ENCODE results near the gene CIROP. TPM values are rescaled to one million over a fixed set of nuclear protein-coding genes. Genes with fewer than 3 reads are reported as not detected.

CIROP gene
- total and polyA plus RNA-seq, 2 donors (not counting 1 experiment from before 2014, with no cell fraction given), result 0.09 to 0.17 TPM

GRCh38 chr14:23143911-23144310 is 39.1 kb upstream of the CIROP start:
- DNase-seq (ENCODE audit: low read depth in 2 of 2), result peak in 1 of 2 donors; percentile 14
- no peak overlapping the region for H3K27ac ChIP-seq (ENCODE audit: insufficient read depth, low read length)
- no peaks in the 10 kb centered on the region for H4K20me1 ChIP-seq (ENCODE audit: control insufficient read depth, extremely low read depth, insufficient read depth, low read length)
- H3K9ac ChIP-seq (ENCODE audit: insufficient read depth, low read length), result no peak overlapping the region
- H2AFZ ChIP-seq (ENCODE audit: low read length), result no peak overlapping the region
- H3K4me2 ChIP-seq (ENCODE audit: extremely low read depth, insufficient read depth, low read length), result no peak overlapping the region
- H3K4me1 ChIP-seq (ENCODE audit: control insufficient read depth, extremely low read depth, insufficient read depth, low read length), result no peaks in the 10 kb centered on the region
- no peaks in the 10 kb centered on the region for H3K36me3 ChIP-seq (ENCODE audit: control insufficient read depth, insufficient read depth, low read length)
- TF ChIP-seq, protein P1, sequence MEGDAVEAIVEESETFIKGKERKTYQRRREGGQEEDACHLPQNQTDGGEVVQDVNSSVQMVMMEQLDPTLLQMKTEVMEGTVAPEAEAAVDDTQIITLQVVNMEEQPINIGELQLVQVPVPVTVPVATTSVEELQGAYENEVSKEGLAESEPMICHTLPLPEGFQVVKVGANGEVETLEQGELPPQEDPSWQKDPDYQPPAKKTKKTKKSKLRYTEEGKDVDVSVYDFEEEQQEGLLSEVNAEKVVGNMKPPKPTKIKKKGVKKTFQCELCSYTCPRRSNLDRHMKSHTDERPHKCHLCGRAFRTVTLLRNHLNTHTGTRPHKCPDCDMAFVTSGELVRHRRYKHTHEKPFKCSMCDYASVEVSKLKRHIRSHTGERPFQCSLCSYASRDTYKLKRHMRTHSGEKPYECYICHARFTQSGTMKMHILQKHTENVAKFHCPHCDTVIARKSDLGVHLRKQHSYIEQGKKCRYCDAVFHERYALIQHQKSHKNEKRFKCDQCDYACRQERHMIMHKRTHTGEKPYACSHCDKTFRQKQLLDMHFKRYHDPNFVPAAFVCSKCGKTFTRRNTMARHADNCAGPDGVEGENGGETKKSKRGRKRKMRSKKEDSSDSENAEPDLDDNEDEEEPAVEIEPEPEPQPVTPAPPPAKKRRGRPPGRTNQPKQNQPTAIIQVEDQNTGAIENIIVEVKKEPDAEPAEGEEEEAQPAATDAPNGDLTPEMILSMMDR (conservative IDR thresholded peaks at IDR 0.05 in 1 of 2, IDR thresholded peaks at IDR 0.05 in 1 of 2; ENCODE audit: low read depth in 1 of 2, low read length in 2 of 2), result no peak
- TF ChIP-seq EZH2 (IDR thresholded peaks at IDR 0.05; ENCODE audit: low read length, missing control alignments), result no peak
- peaks cover 4% of the 10 kb centered on the region for H3K27me3 ChIP-seq (ENCODE audit: control insufficient read depth, insufficient read depth, low read length)
- no peaks in the 10 kb centered on the region for H3K79me2 ChIP-seq (ENCODE audit: control insufficient read depth, insufficient read depth, low read length)
- H3K4me3 ChIP-seq (replicated peaks in 1 of 4; ENCODE audit: control extremely low read depth in 1 of 4, insufficient read depth in 1 of 4, low read depth in 3 of 4, low read length in 4 of 4), result no peak overlapping the region
- no peaks in the 10 kb centered on the region for H3K9me3 ChIP-seq (ENCODE audit: control insufficient read depth, insufficient read depth, low read depth, low read length)

- Histone ChIP-seq H3K27ac (ENCODE audit: insufficient read depth, low read length) (no peak overlapping the region), H2AFZ (ENCODE audit: low read length) (no peak overlapping the region), H3K4me1 (ENCODE audit: control insufficient read depth, extremely low read depth, insufficient read depth, low read length) (no peaks in the 10 kb centered on the region), H4K20me1 (ENCODE audit: control insufficient read depth, extremely low read depth, insufficient read depth, low read length) (no peaks in the 10 kb centered on the region), H3K4me2 (ENCODE audit: extremely low read depth, insufficient read depth, low read length) (no peak overlapping the region), H3K9ac (ENCODE audit: insufficient read depth, low read length) (no peak overlapping the region), H3K9me3 (ENCODE audit: control insufficient read depth, insufficient read depth, low read depth, low read length) (no peaks in the 10 kb centered on the region), H3K79me2 (ENCODE audit: control insufficient read depth, insufficient read depth, low read length) (no peaks in the 10 kb centered on the region), H3K4me3 (replicated peaks in 1 of 4; ENCODE audit: control extremely low read depth in 1 of 4, insufficient read depth in 1 of 4, low read depth in 3 of 4, low read length in 4 of 4) (no peak overlapping the region), H3K36me3 (ENCODE audit: control insufficient read depth, insufficient read depth, low read length) (no peaks in the 10 kb centered on the region), H3K27me3 (ENCODE audit: control insufficient read depth, insufficient read depth, low read length) (peaks cover 8% of the 10 kb centered on the region)
- DNase-seq (ENCODE audit: low read depth in 2 of 2), result no peak
- TF ChIP-seq, protein P1 (conservative IDR thresholded peaks at IDR 0.05 in 1 of 2, IDR thresholded peaks at IDR 0.05 in 1 of 2; ENCODE audit: low read depth in 1 of 2, low read length in 2 of 2), result no peak
- no peak for TF ChIP-seq EZH2 (IDR thresholded peaks at IDR 0.05; ENCODE audit: low read length, missing control alignments)
These were observed 38.0 kb upstream of the CIROP start for GRCh38 chr14:23142826-23143225.

GRCh38 chr14:23141706-23142444 is 37.1 kb upstream of the CIROP start:
- H3K4me2 ChIP-seq (ENCODE audit: extremely low read depth, insufficient read depth, low read length), result no peak overlapping the region
- peaks cover 8% of the 10 kb centered on the region for H3K27me3 ChIP-seq (ENCODE audit: control insufficient read depth, insufficient read depth, low read length)
- no peaks in the 10 kb centered on the region for H3K9me3 ChIP-seq (ENCODE audit: control insufficient read depth, insufficient read depth, low read depth, low read length)
- TF ChIP-seq EZH2 (IDR thresholded peaks at IDR 0.05; ENCODE audit: low read length, missing control alignments), result no peak
- TF ChIP-seq, protein P1 (conservative IDR thresholded peaks at IDR 0.05 in 1 of 2, IDR thresholded peaks at IDR 0.05 in 1 of 2; ENCODE audit: low read depth in 1 of 2, low read length in 2 of 2), result no peak
- no peaks in the 10 kb centered on the region for H3K4me1 ChIP-seq (ENCODE audit: control insufficient read depth, extremely low read depth, insufficient read depth, low read length)
- no peak overlapping the region for H3K4me3 ChIP-seq (replicated peaks in 1 of 4; ENCODE audit: control extremely low read depth in 1 of 4, insufficient read depth in 1 of 4, low read depth in 3 of 4, low read length in 4 of 4)
- no peaks in the 10 kb centered on the region for H4K20me1 ChIP-seq (ENCODE audit: control insufficient read depth, extremely low read depth, insufficient read depth, low read length)
- H3K36me3 ChIP-seq (ENCODE audit: control insufficient read depth, insufficient read depth, low read length), result no peaks in the 10 kb centered on the region
- no peaks in the 10 kb centered on the region for H3K79me2 ChIP-seq (ENCODE audit: control insufficient read depth, insufficient read depth, low read length)
- H2AFZ ChIP-seq (ENCODE audit: low read length), result no peak overlapping the region
- DNase-seq (ENCODE audit: low read depth in 2 of 2), result peak; percentile 30 to 66
- no peak overlapping the region for H3K27ac ChIP-seq (ENCODE audit: insufficient read depth, low read length)
- no peak overlapping the region for H3K9ac ChIP-seq (ENCODE audit: insufficient read depth, low read length)

All from fibroblast of lung (primary cell).